ENCODE data around the gene HRH3. TPM values are rescaled to one million over a fixed set of nuclear protein-coding genes. Genes with fewer than 3 reads are reported as not detected.
A peak's percentile ranks its signal among the peaks of the same experiment; 100 is the strongest.

HRH3 gene
- total RNA-seq, 1 donor from 2014 or later: not detected

DNA sequence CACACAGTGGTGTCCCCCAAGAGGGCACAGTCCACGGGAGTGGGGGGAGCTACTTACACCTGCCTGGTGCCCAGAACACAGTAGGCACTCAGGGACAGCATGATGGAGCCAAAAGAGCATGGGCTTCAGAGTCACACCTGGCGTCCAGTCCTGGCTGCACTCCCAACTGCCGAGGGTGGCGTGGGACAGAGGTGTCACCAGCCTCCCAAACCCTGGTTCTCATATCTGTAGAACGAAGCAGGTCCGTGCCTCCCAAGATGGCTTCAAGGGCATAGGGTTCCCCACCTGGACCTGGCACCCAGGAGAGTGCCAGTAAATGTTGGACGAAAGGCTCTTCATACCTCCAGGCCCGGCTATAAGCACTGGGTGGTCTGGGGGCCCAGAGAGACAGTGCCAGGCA is 8.9 kb downstream of the HRH3 start:
- TF ChIP-seq, protein P1, sequence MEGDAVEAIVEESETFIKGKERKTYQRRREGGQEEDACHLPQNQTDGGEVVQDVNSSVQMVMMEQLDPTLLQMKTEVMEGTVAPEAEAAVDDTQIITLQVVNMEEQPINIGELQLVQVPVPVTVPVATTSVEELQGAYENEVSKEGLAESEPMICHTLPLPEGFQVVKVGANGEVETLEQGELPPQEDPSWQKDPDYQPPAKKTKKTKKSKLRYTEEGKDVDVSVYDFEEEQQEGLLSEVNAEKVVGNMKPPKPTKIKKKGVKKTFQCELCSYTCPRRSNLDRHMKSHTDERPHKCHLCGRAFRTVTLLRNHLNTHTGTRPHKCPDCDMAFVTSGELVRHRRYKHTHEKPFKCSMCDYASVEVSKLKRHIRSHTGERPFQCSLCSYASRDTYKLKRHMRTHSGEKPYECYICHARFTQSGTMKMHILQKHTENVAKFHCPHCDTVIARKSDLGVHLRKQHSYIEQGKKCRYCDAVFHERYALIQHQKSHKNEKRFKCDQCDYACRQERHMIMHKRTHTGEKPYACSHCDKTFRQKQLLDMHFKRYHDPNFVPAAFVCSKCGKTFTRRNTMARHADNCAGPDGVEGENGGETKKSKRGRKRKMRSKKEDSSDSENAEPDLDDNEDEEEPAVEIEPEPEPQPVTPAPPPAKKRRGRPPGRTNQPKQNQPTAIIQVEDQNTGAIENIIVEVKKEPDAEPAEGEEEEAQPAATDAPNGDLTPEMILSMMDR (conservative IDR thresholded peaks at IDR 0.05; ENCODE audit: low read depth, low read length): no peak
- no peak for DNase-seq (ENCODE audit: low read depth)
- H3K4me3 ChIP-seq (ENCODE audit: low read depth, low read length): no peak overlapping the region

DNA sequence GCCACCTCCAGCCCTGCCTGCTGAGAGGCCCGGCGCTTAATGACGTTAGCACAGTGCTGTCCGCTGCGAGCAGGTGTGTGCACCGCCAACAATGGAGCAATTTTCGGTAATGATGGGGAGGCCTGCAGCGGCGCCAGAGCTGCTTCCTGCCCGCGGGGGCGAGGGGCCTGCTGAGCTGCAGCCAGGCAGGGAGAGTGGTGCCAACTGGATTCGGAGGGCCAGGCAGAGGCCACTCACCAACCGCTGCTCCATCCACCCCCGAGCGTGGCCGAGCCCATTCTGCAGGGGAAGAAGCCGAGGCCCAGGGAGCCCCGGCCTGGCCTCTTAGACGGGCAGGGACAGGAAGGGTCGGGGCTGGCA is 9.6 kb downstream of the HRH3 start:
- no peak for DNase-seq (ENCODE audit: low read depth)
- TF ChIP-seq, protein P1 (conservative IDR thresholded peaks at IDR 0.05; ENCODE audit: low read depth, low read length): no peak
- no peak overlapping the region for H3K4me3 ChIP-seq (ENCODE audit: low read depth, low read length)

DNA sequence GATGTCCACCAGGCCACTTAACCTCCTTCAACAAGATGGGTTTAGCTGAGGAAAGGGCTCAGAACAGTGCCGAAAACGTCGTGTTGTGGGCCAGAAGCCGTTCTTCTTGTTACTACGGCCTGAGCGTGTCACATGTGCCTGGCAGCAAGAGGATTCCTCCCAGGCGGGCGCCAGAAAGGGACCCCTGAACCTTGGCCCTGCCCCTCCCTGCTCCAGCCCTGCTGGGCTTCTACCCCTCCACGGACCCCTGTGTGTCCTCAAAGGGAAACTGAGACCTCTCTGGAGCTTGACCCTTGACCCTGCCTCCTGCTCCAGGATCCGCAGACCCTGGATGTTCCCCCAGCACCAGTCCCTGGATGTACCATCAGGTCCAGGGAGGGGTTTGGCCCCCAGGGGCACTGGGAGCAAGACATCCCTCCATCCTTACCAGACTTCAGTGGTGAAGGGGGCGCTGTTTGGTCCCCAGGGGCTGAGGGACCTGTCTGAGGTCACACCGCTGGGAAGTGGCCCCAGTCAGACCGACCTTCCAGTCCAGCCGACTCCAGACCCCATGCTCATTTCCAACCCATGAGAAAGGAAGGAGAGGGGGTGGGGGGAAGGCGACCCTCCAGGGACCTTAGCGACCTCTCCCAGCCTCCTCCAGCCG is 10.1 kb downstream of the HRH3 start:
- H3K4me3 ChIP-seq (ENCODE audit: low read depth, low read length): no peak overlapping the region
- no peak for DNase-seq (ENCODE audit: low read depth)
- TF ChIP-seq, protein P1 (conservative IDR thresholded peaks at IDR 0.05; ENCODE audit: low read depth, low read length): no peak

DNA sequence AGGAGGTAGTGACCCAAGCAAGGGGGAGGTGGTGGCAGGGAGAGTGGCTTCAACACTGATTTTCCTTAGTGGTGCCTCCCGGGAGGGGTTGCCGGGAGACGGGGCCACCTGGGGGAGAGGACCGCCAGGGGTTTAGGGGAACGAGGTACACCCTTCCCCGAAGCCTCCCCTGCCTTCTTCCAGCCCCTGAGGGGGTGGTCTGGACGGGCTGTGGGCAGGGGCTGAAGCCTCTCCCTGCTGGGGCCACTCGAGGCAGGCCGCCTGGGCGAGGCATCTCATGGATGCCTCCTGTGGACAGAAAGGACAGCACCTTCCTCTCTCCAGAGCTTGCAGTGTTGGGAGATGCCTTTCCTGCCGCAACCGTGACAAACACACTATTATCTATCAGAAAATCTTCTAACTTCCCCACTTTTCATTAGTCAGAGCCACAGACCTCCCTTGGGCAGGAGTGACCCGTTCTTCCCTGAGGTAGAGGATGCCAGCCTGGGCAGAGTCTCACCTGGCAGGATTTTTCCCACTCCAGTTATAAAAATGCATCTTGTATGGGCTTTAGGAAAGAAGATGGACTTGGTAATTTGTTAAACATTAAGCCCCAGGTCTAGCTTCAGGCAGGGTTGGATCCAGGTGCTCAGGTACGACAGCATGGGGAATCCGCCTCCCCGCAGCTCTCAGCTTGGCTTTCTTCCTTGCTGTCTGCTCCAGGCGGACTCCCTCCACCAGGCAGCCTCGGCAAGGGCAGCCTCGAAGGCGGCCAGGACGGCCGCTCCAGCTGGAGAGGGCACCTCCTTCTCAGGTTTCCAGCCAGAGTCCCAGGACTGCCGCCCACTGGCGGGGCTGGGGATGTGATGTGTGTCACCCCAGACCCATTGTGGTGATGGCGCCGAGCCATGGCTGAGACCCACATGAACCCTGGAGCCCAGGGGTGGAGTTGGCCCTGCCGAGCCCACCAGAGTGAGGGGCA is 11.0 kb downstream of the HRH3 start:
- TF ChIP-seq, protein P1 (conservative IDR thresholded peaks at IDR 0.05; ENCODE audit: low read depth, low read length): peak; percentile 9
- H3K4me3 ChIP-seq (ENCODE audit: low read depth, low read length): no peak overlapping the region
- DNase-seq (ENCODE audit: low read depth): no peak

DNA sequence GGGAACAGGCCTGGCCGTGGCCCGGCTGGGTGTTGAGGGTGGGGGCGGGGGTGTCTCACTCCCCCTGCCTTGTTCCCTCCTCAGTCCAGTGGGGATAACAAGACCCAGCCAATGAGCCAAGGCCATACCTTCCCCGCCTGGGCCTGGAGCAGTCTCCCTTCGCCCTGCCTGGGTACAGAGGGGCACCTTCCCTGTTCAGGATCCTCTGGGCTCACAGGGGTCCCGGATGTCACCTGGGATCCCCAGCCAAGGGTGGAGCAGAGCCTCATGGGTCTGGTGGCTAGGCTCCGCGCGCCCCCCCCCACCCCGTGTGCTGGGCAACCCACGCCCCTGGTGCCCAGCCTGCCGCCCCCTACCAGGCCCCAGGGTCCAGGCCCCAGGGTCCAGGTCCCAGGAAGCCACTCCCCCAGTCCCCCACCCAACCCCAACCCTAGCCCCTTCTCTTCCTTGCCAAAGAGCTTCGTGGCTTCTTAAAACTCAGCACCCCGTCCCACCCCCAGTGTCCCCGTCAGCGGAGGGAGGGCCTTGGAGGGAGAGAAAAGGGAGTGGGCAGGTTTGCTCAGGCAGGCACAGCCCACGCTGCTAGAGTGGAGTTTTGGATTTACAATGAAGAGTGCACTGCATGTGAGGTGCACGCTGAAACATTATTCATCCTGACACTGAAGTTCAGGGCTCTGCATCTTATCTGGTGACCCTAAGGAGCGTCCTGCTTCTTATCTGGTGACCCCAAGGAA is 11.8 kb downstream of the HRH3 start:
- DNase-seq (ENCODE audit: low read depth): no peak
- H3K4me3 ChIP-seq (ENCODE audit: low read depth, low read length): no peak overlapping the region
- TF ChIP-seq, protein P1 (conservative IDR thresholded peaks at IDR 0.05; ENCODE audit: low read depth, low read length): no peak

DNA sequence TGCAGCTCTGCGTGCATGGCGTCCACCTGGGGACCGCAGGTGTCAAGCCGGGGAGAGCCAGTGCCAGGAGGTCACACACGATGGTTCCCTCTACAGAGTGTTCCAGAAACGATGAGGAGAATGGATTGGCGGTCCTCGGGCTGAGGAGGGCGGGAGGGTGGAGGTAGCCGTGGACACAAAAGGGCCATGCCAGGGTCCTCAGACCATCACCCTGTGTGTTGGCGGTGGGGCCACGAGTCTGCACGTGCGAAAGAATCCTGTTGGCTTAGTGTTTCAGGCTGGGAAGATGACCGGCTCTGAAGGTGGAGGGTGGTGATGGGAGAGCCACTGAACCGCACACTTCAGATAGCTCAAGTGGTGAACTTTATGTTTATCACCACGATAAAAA is 13.7 kb downstream of the HRH3 start:
- no peak for DNase-seq (ENCODE audit: low read depth)
- TF ChIP-seq, protein P1 (conservative IDR thresholded peaks at IDR 0.05; ENCODE audit: low read depth, low read length): no peak
- H3K4me3 ChIP-seq (ENCODE audit: low read depth, low read length): no peak overlapping the region

All from epithelial cell of proximal tubule (primary cell).